Measurements from ENCODE around the gene NSD1.

- TF ChIP-seq RAD21 (IDR thresholded peaks at IDR 0.05; ENCODE audit: low read depth) = no peak
- no peak for TF ChIP-seq ZBTB7A (IDR thresholded peaks at IDR 0.05; ENCODE audit: low read depth)
- TF ChIP-seq YY1 (IDR thresholded peaks at IDR 0.05; ENCODE audit: low read depth) = no peak
- TF ChIP-seq USF1 (IDR thresholded peaks at IDR 0.05) = no peak
- TF ChIP-seq NFIC (IDR thresholded peaks at IDR 0.05) = no peak
Observed at GRCh38 chr5:177188775-177189174, 55.2 kb downstream of the NSD1 start.
